Adipocyte (in vitro differentiated cells): Measurements from ENCODE around the gene PARP1.

Source experiments
- DNase-seq: peaks from one replicate; pipeline ENCODE4 v3.0.0-alpha.2; 2015; ENCODE audit warnings: low read depth
- H3K27me3 ChIP-seq: replicated peaks from 2 replicates; pipeline ENCODE4 v1.7.0; 2013; ENCODE audit warnings: mild to moderate bottlenecking, low read length, moderate library complexity; ENCODE audit not compliant: control insufficient read depth, insufficient read depth
- H3K36me3 ChIP-seq: 2 replicates; pipeline ENCODE4 v1.7.0; 2013; ENCODE audit warnings: low read length, mild to moderate bottlenecking, moderate library complexity; ENCODE audit not compliant: control insufficient read depth, insufficient read depth, severe bottlenecking
- H3K4me1 ChIP-seq: 2 replicates; pipeline ENCODE4 v1.7.0; 2013; ENCODE audit warnings: mild to moderate bottlenecking, low read length, moderate library complexity; ENCODE audit not compliant: control insufficient read depth, insufficient read depth
- H3K4me3 ChIP-seq: 2 replicates; pipeline ENCODE4 v1.7.0; 2013; ENCODE audit warnings: mild to moderate bottlenecking, low read length, moderate library complexity
- H3K9ac ChIP-seq: 2 replicates; pipeline ENCODE4 v1.7.0; 2013; ENCODE audit warnings: mild to moderate bottlenecking, low read length, moderate library complexity
- H3K9me3 ChIP-seq: 2 replicates; pipeline ENCODE4 v1.7.0; 2013; ENCODE audit warnings: mild to moderate bottlenecking, low read length, moderate library complexity; ENCODE audit not compliant: control insufficient read depth

Gene PARP1

DNA sequence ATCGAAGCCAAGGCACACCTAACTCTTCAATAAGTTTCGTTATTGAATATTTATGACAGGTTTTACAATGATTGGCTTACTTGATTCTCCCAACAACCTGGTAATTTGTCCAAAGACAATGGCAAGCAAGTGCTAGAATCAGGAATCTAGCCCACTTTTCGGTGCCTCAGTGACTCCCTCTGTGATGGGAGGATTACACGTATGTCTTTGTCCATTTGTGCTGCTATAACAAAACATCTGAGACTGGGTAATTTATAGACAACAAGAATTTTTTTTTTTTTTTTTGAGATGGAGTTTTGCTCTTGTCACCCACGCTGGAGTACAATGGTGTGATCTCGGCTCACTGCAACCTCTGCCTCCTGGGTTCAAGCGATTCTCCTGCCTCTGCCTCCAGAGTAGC is 96.5 kb downstream of the PARP1 start:
- Histone ChIP-seq H3K9ac (no peak overlapping the region), H3K4me3 (no peak overlapping the region), H3K27me3 (peaks cover 14% of the 10 kb centered on the region), H3K4me1 (peaks cover 15% of the 10 kb centered on the region), H3K9me3 (peaks cover 3% of the 10 kb centered on the region), H3K36me3 (no peaks in the 10 kb centered on the region)
- DNase-seq = no peak
